NCI-H2107 treated with DMSO at 0.1 percent for 48 hours (cell line): Measurements from ENCODE around the gene ZFP36.
"Not testable (repeated sequence)": the region's sequence is repeated elsewhere in the genome, so short reads cannot be mapped to it uniquely, and the experiment has no call there.

ENCODE experiments used
- DNase-seq: peaks from one replicate; lab custom pipeline; 2025; ENCODE audit not compliant: unreplicated experiment; lab: John Stamatoyannopoulos, UW

Gene ZFP36

GRCh38 chr19:39406656-39407409 is at the start of gene ZFP36:
Gene ZFP36, plus strand, starts transcription at chr19:39406847. Its CDS starts 58 bp downstream, at chr19:39406905.
- no peak for DNase-seq

- DNase-seq: no peak
These were observed 47.6 kb upstream of the ZFP36 start for GRCh38 chr19:39359026-39359425.

- DNase-seq: no peak
These were observed 46.0 kb upstream of the ZFP36 start for GRCh38 chr19:39360599-39360998.

- DNase-seq: no peak
These were observed 43.7 kb upstream of the ZFP36 start for GRCh38 chr19:39362682-39363657.

- no peak for DNase-seq
These were observed 42.7 kb upstream of the ZFP36 start for GRCh38 chr19:39363901-39364457.

GRCh38 chr19:39365531-39365930 is 41.1 kb upstream of the ZFP36 start:
- no peak for DNase-seq

GRCh38 chr19:39369200-39369599 is 37.4 kb upstream of the ZFP36 start:
- no peak for DNase-seq

GRCh38 chr19:39370735-39371134 is 35.9 kb upstream of the ZFP36 start:
- DNase-seq: no peak

GRCh38 chr19:39372047-39372802 is 34.4 kb upstream of the ZFP36 start:
- DNase-seq: no peak

GRCh38 chr19:39372941-39373340 is 33.7 kb upstream of the ZFP36 start:
- no peak for DNase-seq

- DNase-seq: no peak
These were observed 30.7 kb upstream of the ZFP36 start for GRCh38 chr19:39375929-39376328.

- DNase-seq: no peak
These were observed 29.0 kb upstream of the ZFP36 start for GRCh38 chr19:39377373-39378362.

- DNase-seq: not testable (repeated sequence)
These were observed 27.3 kb upstream of the ZFP36 start for GRCh38 chr19:39379366-39379765.

- DNase-seq: no peak
These were observed 26.7 kb upstream of the ZFP36 start for GRCh38 chr19:39379865-39380396.

- no peak for DNase-seq
These were observed 25.8 kb upstream of the ZFP36 start for GRCh38 chr19:39380521-39381502.

GRCh38 chr19:39381910-39382611 is 24.6 kb upstream of the ZFP36 start:
- DNase-seq: no peak

- no peak for DNase-seq
These were observed 23.4 kb upstream of the ZFP36 start for GRCh38 chr19:39382991-39383828.
